GM23248 (cell line): ENCODE measurements around the gene VPREB3.

ENCODE experiments used
- EZH2 ChIP-seq: fragments of 200-600 bp; sonication (generic); IDR thresholded peaks from 2 replicates; pipeline ENCODE4 v1.6.1; 2018; ENCODE audit warnings: antibody characterized with exemption, mild to moderate bottlenecking; ENCODE audit not compliant: insufficient read depth, poor library complexity, severe bottlenecking
- EZH2phosphoT487 ChIP-seq: fragments of 200-600 bp; sonication (generic); IDR thresholded peaks from 2 replicates; pipeline ENCODE4 v1.6.1; 2018; ENCODE audit warnings: antibody characterized with exemption, moderate library complexity, mild to moderate bottlenecking, low read depth; ENCODE audit not compliant: insufficient read depth

DNA sequence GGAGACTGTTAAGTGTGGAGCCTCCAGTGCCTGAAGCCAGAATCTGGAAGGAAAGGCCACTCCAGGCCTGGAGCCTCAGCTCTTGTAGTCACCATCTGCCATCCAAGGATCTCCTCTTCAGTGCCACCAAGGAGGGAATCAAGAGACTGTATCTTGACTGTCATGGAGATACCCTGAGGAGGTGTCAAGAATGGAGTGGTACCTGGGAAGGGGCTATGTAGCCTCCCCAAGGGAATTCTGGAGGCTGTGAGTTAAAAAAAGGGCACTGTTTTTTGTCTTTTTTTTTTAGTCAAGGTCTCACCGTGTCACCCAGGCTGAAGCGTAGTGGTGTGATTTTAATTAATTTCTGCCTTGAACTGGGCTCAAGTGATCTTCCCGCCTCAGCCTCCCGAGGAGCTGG, 5.3 kb upstream of the VPREB3 start:
- no peak for TF ChIP-seq EZH2phosphoT487
- no peak for TF ChIP-seq EZH2
